SK-N-DZ (cell line): ENCODE measurements around the gene DNLZ.

Experiments used
- DNase-seq: peaks from one replicate; pipeline ENCODE4 v3.0.0-alpha.2; 2015; ENCODE audit warnings: low spot score

The DNLZ gene

DNA sequence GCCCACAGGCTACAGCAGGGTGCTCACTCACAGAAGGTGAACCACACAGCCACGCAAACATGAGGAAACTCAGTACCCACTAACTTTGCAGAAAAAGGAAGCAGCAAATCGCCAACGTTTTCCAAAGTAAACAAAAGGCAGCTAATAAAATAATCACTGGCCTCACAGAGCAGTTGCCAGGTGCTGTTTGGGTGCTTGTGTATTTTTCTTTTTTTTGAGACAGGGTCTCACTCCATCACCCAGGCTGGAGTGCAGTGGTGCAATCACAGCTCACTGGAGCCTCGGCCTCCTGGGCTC, 32.6 kb upstream of the DNLZ start:
- DNase-seq = no peak

GRCh38 chr9:136395345-136396218, 32.0 kb upstream of the DNLZ start:
- DNase-seq = no peak

GRCh38 chr9:136395020-136395340, 31.4 kb upstream of the DNLZ start:
- no peak for DNase-seq

- no peak for DNase-seq
These were observed 30.9 kb upstream of the DNLZ start for GRCh38 chr9:136394312-136395019.

DNA sequence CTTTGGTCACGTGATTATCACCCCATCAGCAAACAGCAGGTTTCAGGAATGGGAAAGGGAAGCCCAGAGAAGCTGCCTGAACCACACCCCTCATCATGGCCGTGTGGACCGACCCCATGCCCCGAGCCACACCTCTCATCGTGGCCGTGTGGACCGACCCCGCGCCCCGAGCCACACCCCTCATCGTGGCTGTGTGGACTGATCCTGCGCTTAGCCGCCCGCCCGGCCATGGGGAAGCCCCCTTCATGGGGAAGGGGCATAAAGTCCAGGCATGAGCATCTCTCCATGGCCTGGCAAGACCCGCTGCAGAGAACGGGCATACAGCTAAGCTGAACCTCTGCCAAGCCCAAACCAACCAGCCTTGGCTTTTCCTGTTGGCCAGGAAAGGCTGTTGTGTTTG, 30.0 kb upstream of the DNLZ start:
- no peak for DNase-seq

DNA sequence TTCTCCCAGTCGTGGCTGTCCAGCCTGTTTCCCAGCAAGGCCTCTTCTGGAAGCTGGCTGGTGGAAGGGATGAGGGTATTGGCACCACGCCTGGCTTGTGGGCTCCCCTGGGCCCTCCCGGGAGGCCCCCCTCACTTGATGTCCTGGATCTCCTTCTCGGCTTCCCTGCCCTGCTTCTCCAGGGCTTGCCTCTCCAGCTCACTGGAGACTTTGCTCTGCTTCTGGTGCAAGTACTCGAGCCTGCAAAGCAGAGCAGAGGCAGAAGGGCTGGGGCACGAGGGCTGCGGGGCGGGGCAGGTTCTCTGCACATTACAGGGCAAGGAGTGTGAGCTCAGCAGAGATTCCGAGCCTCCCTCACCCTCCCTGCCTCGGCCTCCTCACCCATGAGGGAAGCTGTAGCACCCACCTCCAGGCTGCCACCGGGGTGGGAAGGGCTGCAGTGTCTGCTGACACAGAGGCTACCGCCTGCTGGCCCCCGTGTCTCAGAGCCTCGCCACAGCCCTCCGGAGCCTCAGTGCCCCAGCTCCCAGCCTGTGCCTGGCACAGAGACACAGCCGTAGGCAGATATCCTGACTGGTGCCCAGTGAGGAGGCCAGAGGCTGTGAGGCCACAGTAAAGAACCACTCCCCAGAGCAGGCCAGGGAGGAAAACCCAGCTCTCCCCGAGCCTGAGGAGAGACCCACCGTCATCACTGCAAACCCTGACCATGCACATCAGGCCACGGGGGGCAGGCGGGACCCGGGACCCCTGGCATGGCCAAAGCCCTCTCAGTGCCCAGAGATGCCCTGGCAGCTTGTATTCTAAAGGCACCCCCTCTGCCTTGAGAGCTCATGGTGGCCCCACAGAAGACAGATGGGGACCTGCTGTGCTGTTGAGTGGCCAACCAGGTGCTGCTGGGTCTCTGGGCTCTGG, 29.2 kb upstream of the DNLZ start:
- no peak for DNase-seq

- no peak for DNase-seq
These were observed 28.4 kb upstream of the DNLZ start for GRCh38 chr9:136391737-136392537.

GRCh38 chr9:136389396-136389795, 25.9 kb upstream of the DNLZ start:
- no peak for DNase-seq

DNA sequence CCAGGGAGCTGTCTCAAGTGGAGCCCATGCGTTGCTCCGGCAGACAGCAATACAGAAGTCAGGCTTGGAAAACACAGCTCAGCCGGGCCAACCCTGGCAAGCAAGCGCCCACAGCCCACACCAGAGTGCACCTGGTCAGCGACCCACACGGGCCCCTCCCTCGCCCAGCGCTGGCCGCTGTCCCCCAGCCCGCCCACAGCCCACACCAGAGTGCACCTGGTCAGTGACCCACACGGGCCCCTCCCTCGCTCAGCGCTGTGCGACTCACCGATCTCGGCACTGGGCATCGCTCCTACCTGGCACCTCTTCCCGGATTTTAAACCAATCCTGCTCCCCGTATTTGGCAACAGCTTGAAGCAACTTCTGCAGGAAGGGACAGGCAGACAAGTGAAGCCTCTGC, 23.7 kb upstream of the DNLZ start:
- DNase-seq = no peak

DNA sequence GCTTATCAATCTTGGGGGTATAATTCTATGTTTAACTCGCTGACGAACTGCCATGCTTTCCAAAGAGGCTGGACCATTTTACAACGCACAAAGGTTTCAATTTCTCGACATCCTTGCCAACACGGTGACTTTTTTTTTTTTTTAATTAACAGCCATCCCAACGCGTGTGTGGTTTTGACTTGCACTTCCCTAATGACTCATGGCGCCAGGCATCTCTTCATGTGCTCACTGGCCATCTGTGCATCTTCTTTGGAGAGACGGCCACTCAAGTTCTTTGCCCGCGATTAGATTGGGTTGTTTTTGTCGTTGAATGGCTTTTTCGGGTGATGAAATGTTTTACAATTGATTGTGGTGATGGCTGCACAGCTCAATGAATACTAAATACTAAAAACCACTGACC, 22.5 kb upstream of the DNLZ start:
- DNase-seq = no peak

- no peak for DNase-seq
These were observed 21.5 kb upstream of the DNLZ start for GRCh38 chr9:136385015-136385414.

DNA sequence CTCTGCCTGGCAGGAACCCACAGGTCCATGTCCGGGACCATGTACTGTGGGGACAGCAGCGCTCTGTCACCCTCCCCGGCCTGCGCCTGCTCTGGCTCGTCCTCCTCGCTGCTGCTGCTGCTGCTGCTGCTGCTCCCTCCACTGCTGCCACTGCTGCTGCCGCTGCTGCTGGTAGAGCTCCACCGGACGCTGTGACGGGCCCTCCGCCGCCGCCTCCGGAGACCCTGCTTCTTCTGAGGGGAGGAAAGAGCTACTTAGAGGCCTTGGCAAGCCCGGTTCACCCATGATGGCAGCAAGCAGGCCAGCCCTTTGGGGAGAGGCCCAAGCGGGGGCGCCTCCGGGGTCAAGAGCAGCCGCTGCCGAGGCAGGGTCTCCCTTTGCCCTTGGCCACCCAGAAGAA, 19.9 kb upstream of the DNLZ start:
- no peak for DNase-seq

DNA sequence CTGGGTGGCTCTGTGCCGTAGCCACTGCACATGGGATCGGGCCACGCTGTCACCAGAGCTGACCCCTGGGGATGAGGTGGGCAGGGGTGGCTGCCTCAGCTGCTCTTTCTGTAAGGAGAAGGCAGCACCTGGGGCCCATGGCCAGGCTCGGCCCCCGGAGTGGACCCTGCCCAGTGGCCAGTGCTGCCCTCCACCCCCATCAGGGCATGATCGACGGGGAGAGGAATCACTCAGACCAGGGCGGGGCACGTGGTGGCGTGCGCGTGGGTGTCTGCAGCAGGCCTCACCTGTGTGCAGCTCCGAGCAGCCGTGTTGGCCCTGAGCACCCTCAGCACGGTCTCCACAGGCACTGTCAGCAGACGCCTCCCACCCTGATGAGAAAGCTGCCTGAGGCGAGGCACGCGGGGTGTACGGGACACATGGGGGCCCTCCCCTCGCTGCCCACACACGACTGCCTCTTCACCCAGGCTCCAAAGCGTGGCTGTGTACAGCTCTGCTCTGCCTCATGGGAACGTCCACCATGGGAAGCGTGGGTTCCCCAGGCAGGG, 18.5 kb upstream of the DNLZ start:
- no peak for DNase-seq

DNA sequence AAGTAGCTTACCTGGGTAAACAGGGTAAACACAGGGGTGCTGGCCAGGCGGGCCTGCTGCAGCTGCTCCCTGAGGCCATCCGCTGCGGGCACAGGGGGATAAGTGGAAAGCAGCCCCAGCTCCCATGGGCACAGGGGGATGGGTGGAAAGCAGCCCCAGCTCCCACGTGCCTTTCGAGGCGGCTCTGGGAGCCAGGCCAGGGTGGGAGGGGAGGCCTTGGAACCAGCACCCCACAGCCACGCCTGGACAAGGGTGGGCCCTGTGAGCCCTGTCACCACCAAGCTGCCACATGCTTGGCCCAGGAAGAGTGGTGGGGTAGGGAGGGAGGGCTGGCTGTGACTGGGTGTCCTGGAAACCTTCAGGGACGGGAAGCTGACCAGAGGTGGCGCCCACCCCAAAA, 17.8 kb upstream of the DNLZ start:
- DNase-seq = no peak

- DNase-seq = no peak
These were observed 16.8 kb upstream of the DNLZ start for GRCh38 chr9:136380381-136380780.

GRCh38 chr9:136379891-136380290, 16.3 kb upstream of the DNLZ start:
- DNase-seq = no peak

DNA sequence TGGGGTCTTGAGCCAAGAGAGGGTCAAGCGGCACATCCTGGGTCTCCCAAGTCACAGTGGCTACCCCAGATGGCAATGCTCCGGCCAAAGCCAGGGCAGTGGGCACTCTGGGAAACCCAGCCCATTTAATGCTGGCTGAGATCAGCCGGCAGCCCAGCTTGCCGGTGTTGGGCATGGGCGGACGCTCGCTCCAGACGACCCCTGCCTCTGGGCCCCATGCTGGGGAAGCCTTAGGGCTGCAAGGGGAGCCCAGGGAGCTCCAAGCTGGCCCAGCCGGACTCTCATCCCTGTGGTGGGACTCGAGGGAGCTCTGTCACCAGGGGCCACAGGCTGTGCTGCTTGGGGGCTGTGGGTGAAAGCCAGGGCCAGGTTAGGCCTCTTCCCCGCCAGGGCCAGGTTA, 15.9 kb upstream of the DNLZ start:
- DNase-seq = no peak

DNA sequence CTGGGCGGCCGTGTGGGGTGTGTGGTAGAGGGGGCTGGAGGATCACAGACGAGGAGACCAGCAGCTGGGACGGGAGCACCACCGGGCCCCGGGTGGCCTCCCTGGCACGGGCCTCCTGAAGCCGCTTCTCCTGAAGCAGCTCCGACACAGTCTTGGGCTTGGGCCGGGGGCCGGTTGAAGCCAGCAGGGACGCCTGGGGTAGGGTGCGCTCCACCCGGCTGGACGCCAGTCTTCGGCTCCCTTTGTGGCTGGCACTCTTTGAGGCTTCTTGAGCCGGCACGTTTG, 15.4 kb upstream of the DNLZ start:
- no peak for DNase-seq

DNA sequence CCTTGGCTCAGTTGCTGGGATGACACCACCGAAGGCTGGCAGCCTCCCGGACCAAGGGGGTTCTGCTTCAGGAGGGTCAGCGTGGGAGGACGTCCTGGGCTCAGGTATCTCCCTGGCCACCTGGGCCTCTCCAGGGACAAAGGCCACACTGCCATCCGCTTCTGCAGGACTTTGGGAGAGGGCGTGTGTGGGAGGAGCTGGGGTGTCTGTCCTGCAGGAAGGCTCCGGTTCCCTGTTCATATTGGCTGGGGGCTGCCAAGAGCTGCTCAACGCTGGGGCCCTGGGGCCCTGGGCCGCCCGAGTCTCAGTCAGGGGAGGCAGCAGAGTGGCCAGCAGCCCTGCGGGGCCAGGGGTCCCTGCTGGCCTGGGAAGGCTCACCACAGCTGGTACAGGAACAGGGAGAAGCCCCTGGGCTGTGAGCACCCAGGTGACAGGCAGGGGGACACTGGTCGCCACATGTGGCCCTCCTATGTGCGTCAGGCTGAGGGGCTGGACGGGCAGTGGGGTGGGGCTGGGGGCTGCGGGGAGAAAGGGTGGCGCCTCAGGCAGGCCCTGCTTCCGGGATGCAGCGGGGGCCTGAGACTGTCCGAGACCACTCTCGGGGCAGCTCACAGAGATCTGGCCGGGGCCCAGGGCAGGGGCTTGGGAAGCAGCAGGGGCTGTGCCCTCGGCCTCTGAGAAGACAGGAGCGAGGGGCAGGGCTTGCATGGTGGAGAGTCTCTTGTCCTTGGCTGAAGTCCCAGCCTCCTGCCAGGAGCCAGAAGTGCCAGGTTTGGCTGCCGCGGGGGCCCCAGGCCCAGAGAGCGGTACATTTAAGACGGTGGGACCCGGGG, 14.8 kb upstream of the DNLZ start:
- no peak for DNase-seq

DNA sequence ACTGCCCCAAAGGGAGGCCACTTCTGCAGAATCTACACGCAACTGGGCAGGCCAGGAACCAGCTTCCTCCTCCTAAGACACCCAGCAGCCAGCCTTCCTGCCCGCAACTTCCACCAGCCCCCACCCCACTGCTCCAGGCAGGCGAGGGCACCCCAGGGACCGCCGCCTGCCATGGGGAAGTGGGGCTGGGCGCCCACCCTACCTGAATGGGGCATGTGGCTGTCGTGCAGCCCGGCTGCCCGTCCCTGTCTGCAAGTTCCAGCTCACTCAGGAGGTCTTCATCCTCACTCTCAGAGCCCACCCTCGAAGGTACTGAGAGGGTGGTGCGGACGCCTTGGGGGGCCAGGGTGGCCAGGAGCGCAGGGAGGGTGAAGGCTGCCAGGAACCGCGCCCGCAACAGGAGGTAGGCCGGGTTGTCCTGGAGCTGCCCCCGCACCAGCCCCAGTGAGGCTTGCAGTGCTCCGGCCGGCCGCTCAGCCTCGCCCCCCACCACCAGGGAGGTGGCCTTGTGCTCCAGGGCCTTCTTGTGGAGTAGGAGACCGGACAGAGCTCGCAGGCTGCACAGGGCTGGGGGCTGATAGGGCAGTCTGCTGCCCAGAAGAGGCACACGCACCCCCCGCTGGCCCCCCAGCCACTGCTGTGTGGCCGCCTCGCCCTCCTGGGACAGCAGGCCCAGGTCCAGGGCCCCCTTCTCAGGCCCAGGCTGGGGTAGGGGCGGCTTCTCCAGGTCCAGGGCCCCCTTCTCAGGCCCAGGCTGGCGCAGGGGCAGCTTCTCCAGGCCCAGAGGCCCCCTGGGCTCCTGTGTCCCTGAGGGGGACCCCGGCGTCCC, 14.0 kb upstream of the DNLZ start:
- no peak for DNase-seq
